ENCODE data around the gene ADAMTS4. TPM values are rescaled to one million over a fixed set of nuclear protein-coding genes. Genes with fewer than 3 reads are reported as not detected.

ADAMTS4 gene
- total and polyA plus RNA-seq, 2 donors (not counting 1 experiment from before 2014, with no cell fraction given) = 0.10 TPM; not detected in 1

DNA sequence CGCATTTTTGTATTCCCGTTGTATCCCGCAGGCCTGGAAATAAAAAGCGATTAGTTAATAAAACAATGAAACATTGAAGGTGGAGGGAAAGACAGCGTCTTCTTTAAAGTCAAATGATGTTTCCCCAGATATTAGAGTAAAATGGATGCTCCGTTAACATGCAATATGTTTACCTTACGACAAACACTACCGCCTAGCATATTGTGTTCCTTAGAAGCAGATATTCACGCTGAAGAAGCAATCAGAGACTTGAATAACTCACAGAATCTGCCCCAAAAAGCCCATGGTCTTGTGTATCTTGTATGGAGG lies 21.0 kb downstream of the ADAMTS4 start:
- peaks cover 3 to 31% of the 10 kb centered on the region in 2 experiments for H3K36me3 ChIP-seq (replicated peaks in 1 of 2; ENCODE audit: control extremely low read depth in 1 of 2, control insufficient read depth in 1 of 2, extremely low read depth in 1 of 2, insufficient read depth in 2 of 2, low read length in 1 of 2)
- WGBS (ENCODE audit: insufficient coverage) = 83% methylated on average over 1 of the region's 9 CpGs
- peaks cover 9% of the 10 kb centered on the region for H4K20me1 ChIP-seq (ENCODE audit: control insufficient read depth, insufficient read depth, low read length, poor library complexity, severe bottlenecking)
- intact Hi-C loops (cut with micrococcal nuclease) = loop anchor here (1.0 kb wide), 4 partner anchors 7 to 24 kb away; partner anchors contain the start of genes NDUFS2, PPOX and USP21
- H3K4me2 ChIP-seq (replicated peaks; ENCODE audit: low read depth, low read length, poor library complexity, severe bottlenecking) = peak overlapping the region; percentile 82
- peak overlapping the region; percentile 96 for H2AFZ ChIP-seq (ENCODE audit: insufficient read depth, low read depth, low read length, poor library complexity, severe bottlenecking)
- Mint-ChIP-seq H3K27ac (peak overlapping the region; percentile 100), H3K9me3 (ENCODE audit: insufficient read depth) (no peaks in the 10 kb centered on the region), H3K27me3 (no peaks in the 10 kb centered on the region), H3K4me3 (peak overlapping the region; percentile 99), H3K4me1 (peaks cover 64% of the 10 kb centered on the region)
- ChIA-PET CTCF (interaction anchor here (0.6 to 3.3 kb wide), 2 partner anchors 11 to 20 kb away, joined by 5 to 24 read pairs; partner anchors contain the start of gene PPOX), POLR2A (interaction anchor here (0.9 to 2.3 kb wide), 3 partner anchors 12 to 48 kb away, joined by 5 to 10 read pairs (median 5); partner anchors contain the start of genes NDUFS2, PPOX and TOMM40L)
- peaks cover 33% of the 10 kb centered on the region for H3K79me2 ChIP-seq (ENCODE audit: control insufficient read depth, insufficient read depth, low read length)
- no peak for TF ChIP-seq EZH2 (IDR thresholded peaks at IDR 0.05; ENCODE audit: borderline replicate concordance, insufficient read depth, low read depth, low read length, poor library complexity, severe bottlenecking)
- TF ChIP-seq, protein P1, sequence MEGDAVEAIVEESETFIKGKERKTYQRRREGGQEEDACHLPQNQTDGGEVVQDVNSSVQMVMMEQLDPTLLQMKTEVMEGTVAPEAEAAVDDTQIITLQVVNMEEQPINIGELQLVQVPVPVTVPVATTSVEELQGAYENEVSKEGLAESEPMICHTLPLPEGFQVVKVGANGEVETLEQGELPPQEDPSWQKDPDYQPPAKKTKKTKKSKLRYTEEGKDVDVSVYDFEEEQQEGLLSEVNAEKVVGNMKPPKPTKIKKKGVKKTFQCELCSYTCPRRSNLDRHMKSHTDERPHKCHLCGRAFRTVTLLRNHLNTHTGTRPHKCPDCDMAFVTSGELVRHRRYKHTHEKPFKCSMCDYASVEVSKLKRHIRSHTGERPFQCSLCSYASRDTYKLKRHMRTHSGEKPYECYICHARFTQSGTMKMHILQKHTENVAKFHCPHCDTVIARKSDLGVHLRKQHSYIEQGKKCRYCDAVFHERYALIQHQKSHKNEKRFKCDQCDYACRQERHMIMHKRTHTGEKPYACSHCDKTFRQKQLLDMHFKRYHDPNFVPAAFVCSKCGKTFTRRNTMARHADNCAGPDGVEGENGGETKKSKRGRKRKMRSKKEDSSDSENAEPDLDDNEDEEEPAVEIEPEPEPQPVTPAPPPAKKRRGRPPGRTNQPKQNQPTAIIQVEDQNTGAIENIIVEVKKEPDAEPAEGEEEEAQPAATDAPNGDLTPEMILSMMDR (IDR thresholded peaks at IDR 0.05) = no peak
- peaks cover 42 to 58% of the 10 kb centered on the region in 2 donors for H3K4me1 ChIP-seq (ENCODE audit: control insufficient read depth in 2 of 2, insufficient read depth in 2 of 2, low read length in 2 of 2)
- peak overlapping the region; percentile 76 to 81 for H3K27ac ChIP-seq (ENCODE audit: low read length in 2 of 2)
- H3K9me3 ChIP-seq (ENCODE audit: control extremely low read depth in 1 of 3, control insufficient read depth in 2 of 3, insufficient read depth in 1 of 3, low read length in 2 of 3) = no peaks in the 10 kb centered on the region
- H3K4me3 ChIP-seq (ENCODE audit: control extremely low read depth in 1 of 5, extremely low read depth in 1 of 5, insufficient read depth in 1 of 5, low read depth in 2 of 5, low read length in 4 of 5) = peak overlapping the region; percentile 23 to 95 (median 90)
- DNase-seq (no peak), ATAC-seq (ENCODE audit: low read depth) (no peak)
- H3K9ac ChIP-seq (ENCODE audit: low read length) = peak overlapping the region; percentile 83
- no peaks in the 10 kb centered on the region for H3K27me3 ChIP-seq (replicated peaks in 1 of 4; ENCODE audit: control extremely low read depth in 1 of 4, control insufficient read depth in 3 of 4, insufficient read depth in 4 of 4, low read length in 3 of 4)

All from B cell (primary cell).